ENCODE results near the gene ADSS1.

The ADSS1 gene

GRCh38 chr14:104678346-104678745, 45.7 kb upstream of the ADSS1 start:
- TF ChIP-seq CTCF (IDR thresholded peaks at IDR 0.05; ENCODE audit: extremely low read depth, insufficient read depth, missing control alignments): no peak

GRCh38 chr14:104678901-104679705, 44.9 kb upstream of the ADSS1 start:
- no peak for DNase-seq (ENCODE audit: low spot score)
- TF ChIP-seq CTCF (IDR thresholded peaks at IDR 0.05; ENCODE audit: extremely low read depth, insufficient read depth, missing control alignments): no peak
- in situ Hi-C loops (cut with MboI; ENCODE audit: low pct_unique_long_range_greater_than_20kb, low sequenced_read_pairs, unreplicated experiment): no loop called here

More at GRCh38 chr14:104678346-104678745, 45.7 kb upstream of the ADSS1 start:
- DNase-seq (ENCODE audit: low spot score): no peak
- in situ Hi-C loops (cut with MboI; ENCODE audit: low pct_unique_long_range_greater_than_20kb, low sequenced_read_pairs, unreplicated experiment): no loop called here

DNA sequence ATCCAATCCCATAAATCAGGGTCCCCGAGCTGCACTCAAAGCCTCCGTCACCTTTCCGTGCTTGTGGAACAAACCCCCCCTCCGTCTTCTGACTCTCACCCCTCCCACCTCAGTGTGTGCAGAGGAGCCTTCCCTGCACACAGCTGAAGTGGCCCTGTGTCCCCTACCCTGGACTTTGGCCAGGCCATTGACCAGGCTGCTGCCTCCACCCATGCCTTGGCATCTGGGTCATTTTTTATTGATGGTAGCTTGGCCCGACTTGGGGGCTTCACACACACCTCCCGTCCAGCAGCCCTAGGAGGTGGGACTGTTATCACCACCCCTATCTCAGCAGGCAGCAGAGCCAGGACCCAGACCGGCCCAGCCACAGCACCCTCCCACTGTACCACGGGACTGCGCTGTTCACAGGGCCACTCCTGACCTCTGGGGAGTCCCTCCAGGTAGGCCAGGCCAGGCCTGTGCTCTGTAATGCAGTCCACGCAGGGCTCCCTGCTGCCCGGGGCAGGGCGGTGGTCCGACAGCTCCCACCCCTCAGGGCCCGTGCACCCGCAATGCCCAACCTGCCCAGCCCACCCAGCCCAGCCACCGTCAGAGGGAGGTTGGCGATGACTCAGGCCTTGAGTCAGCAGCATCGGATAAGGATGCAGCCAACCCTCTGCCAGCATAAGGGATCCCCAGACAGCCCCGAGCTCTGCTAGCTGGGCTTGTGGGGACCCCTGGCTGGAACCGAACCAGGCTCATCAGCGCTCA, 43.8 kb upstream of the ADSS1 start:
- TF ChIP-seq CTCF (IDR thresholded peaks at IDR 0.05; ENCODE audit: extremely low read depth, insufficient read depth, missing control alignments): no peak
- DNase-seq (ENCODE audit: low spot score): no peak

GRCh38 chr14:104680806-104681688, 43.0 kb upstream of the ADSS1 start:
- in situ Hi-C loops (cut with MboI; ENCODE audit: low pct_unique_long_range_greater_than_20kb, low sequenced_read_pairs, unreplicated experiment): no loop called here
- peak; percentile 58 for TF ChIP-seq CTCF (IDR thresholded peaks at IDR 0.05; ENCODE audit: extremely low read depth, insufficient read depth, missing control alignments)
- peak; percentile 83 for DNase-seq (ENCODE audit: low spot score)

More for the DNA sequence above, 43.8 kb upstream of the ADSS1 start:
- in situ Hi-C loops (cut with MboI; ENCODE audit: low pct_unique_long_range_greater_than_20kb, low sequenced_read_pairs, unreplicated experiment): no loop called here

GRCh38 chr14:104681689-104682074, 42.3 kb upstream of the ADSS1 start:
- TF ChIP-seq CTCF (IDR thresholded peaks at IDR 0.05; ENCODE audit: extremely low read depth, insufficient read depth, missing control alignments): no peak
- in situ Hi-C loops (cut with MboI; ENCODE audit: low pct_unique_long_range_greater_than_20kb, low sequenced_read_pairs, unreplicated experiment): no loop called here
- DNase-seq (ENCODE audit: low spot score): no peak

GRCh38 chr14:104682107-104682593, 41.9 kb upstream of the ADSS1 start:
- no peak for DNase-seq (ENCODE audit: low spot score)
- TF ChIP-seq CTCF (IDR thresholded peaks at IDR 0.05; ENCODE audit: extremely low read depth, insufficient read depth, missing control alignments): no peak
- in situ Hi-C loops (cut with MboI; ENCODE audit: low pct_unique_long_range_greater_than_20kb, low sequenced_read_pairs, unreplicated experiment): no loop called here

Measured in GM13977 (cell line).